HT1080 (cell line): Measurements from ENCODE around the gene GALNT9. TPM values are rescaled to one million over a fixed set of nuclear protein-coding genes. Genes with fewer than 3 reads are reported as not detected.
A peak's percentile ranks its signal among the peaks of the same experiment; 100 is the strongest.

Experiments
- DNase-seq: peaks from one replicate; pipeline ENCODE4 v3.0.0-alpha.2; 2015; ENCODE audit warnings: low read depth
- total RNA-seq: library from RNA; depleted of rRNA; stranded (reverse); fragments of >200 nt; shearing (Covaris generic); gene quantifications from 2 replicates; pipeline ENCODE4 v1.2.3, GENCODE V29; 2014

GALNT9 gene
- total RNA-seq, 1 experiment from 2014 or later: not detected

GRCh38 chr12:132161796-132162507, 167.4 kb downstream of the GALNT9 start:
- DNase-seq: no peak

- no peak for DNase-seq
Measured at GRCh38 chr12:132161036-132161781, 168.2 kb downstream of the GALNT9 start.

DNA sequence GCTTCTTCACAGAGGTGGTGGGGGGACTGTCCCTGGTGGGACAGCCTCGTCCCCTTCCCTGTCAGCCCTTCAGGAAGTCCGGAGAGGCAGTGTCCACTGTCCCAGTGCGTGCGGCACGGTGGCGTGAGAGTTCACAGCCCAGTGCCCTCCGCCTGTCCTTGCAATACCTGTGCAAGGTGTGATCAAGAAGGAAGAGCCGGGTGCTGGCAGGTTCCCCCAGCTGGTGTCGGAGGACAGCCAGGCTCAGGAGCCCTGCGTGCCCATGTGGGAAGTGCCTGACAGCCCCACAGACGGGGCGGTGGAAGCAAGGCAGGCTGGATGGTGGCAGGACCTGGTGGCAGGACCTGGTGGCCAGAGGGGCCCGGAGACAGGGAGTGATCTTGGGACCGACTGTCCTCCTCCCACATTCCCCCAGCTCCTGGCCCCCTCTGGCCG, 168.8 kb downstream of the GALNT9 start:
- DNase-seq: no peak

DNA sequence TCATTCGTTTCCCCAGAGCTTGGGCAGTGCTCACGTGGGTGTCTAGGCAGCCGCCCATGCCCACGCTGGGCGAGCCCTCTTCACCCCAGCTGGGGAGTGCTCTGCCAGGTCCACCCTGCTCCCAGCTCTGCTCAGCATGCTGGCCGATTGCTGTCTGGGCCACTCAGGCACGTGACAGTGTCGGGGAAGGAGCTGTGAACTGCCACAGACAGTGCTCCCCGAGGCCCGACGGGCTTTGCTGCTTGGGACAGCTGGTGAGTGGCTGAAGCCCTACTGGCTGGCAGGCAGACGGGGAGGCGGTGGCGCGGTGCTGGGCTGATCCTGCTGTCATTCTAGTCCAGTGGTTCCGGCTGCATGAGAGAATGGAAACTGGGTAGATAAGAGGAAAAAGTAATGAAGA, 169.4 kb downstream of the GALNT9 start:
- no peak for DNase-seq

DNA sequence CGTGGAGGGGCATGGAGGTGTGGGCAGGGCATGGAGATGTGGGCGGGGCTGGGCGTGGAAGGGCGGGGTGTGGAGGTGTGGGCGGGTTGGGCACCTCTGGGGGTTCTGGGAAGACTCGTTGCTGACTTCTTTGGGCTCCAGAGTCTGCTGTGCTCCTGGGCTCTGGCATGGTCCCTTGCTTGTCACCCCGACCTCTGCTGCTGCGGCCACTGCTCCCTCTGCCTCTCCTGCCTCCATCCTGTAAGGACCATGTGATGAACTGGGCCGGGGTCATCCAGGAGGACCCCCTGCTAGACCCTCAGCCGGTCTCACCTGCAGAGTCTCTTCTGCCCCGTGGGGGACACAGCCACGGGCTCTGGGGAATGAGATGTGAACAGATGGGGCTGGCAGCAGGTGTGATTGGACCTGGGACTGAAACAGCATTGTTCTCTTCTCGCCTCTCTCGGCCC, 169.8 kb downstream of the GALNT9 start:
- no peak for DNase-seq

DNA sequence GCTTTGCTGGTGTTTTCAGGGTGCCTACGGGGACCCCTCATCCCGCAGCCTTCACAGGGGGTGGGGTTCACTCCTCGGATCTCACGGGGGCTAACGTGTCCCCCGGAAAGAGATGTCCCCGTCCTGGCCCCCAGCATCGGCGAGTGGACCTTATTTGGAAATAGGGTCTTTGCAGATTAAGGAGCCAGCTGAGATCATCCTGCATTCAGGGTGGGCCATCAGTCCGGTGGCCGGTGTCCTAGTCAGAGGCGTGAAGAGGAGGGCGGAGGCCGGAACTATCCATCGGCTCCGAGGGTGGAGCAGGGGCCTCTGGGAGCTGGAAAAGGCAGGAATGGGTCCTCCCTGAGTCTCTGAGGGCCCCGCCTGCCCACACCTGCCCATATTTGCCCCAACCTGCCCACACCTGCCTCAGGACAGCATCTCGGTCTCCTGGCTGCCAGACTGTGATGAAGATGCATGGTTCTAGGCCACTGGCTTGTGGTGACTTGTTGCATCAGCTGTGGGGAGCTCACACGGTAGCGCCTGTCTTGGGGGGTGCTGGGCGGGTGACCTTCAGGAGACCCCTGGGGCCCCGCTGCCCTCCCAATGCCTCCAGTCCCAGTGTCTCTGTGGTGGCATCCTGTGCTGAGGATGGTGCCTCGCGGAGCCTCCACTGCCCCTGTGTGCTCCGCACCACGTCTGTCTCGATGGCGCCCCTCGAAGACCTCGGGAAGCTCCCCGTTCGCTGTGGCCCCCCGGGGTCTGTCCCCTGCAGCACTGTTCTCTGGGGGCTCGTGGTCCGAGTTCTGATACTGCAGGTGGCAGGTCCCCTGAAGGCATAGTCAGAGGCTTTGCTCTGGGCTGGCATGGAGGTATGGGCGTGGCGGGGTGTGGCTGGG, 170.5 kb downstream of the GALNT9 start:
- no peak for DNase-seq

DNA sequence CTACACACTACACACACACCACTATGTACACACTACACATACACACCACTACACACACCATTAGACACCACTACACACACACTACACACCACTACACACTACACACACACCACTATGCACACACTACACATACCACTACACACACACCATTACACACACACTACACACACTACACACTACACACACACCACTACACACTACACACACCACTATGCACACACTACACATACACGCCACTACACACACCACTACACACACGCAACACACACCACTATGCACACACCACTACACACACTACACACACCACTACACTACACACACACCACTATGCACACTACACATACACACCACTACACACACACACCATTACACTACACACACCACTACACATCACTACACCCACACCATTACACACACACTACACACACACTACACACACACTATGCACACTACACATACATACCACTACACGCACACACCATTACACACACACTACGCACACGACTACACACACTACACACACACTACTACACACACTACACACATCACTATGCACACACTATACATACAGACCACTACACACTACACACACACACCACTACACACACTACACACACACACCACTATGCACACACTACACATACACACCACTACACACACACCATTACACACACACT, 171.5 kb downstream of the GALNT9 start:
- DNase-seq: no peak

DNA sequence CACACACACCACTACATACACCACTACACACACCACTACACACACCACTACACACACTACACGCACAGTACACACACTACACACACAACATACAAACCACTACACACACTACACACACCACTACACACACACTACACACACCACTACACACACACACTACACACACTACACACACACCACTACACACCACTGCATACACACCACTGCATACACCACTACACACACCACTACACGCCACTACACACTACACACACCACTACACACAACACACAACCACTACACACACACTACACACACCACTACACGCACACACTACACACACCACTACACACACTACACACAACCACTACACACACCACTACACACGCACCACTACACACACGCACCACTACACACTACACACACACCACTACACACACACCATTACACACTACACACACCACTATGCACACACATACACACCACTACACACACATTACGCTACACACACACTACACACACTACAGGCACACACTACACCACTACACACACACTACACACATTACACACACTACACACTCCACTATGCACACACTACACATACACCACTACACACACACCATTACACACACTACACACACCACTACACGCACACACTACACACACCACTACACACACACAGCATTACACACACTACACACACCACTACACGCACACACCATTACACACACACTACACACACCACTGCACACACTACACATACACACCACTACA, 172.6 kb downstream of the GALNT9 start:
- no peak for DNase-seq

- DNase-seq: no peak
Measured at GRCh38 chr12:132155771-132156572, 173.4 kb downstream of the GALNT9 start.

DNA sequence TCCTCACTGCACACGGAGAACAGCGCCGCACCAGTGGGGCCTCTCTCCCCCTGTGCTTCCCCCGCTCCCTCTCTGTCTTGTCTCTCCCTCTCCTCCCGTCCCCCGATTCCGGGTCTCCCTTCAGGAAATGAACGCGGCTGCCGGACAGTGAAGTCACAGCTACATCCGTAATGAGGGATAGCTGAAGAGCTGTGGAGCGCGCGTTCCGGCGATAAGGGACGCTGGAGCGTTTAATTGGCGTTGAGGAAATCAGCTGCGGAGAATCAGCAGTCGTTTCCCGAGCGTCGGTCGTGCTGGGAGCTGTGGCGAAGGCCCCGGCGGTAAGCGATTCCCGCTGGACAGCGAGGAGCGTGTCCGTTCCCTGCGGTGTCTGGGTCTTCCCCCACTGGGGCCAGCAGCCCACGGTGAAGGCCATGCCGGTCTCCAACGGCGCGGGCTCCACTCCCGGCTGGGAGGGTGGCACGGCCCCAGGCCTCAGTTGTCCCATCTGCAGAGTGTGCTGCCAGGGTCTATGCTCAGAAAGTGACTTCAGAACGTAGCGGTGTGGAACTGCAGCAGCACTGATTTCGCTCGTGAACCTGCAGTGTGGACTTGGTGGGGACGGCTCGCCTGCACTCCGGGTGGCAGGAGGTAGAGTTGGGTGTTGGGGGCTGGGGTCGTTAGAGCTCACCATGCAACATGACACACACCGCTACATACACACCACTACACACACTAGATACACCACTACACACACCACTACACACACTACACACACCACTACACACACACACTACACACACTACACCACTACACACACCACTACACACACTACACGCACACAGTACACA, 174.2 kb downstream of the GALNT9 start:
- no peak for DNase-seq

- DNase-seq: no peak
Measured at GRCh38 chr12:132154341-132154761, 175.0 kb downstream of the GALNT9 start.

GRCh38 chr12:132153501-132154340, 175.7 kb downstream of the GALNT9 start:
- DNase-seq: peak; percentile 52

DNA sequence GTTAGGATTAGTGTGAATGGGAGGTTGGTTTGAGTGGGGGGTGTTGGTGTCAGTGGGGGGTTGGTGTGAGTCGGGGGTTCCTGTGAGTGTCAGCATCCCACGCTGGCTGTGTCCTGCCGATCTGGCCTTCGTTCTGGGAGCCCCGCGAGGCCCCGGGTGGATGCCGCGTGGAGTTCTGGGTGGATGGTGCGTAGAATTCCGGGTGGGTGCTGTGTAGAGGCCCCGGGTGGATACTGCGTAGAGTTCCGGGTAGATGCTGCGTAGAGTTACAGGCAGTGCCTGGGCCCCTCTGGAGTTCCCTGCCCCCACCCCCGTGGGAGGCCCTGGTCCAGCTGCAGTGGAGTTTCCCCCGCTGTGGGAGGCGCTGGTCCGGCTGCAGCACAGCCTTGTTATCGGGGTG, 176.4 kb downstream of the GALNT9 start:
- DNase-seq: no peak

- DNase-seq: no peak
Measured at GRCh38 chr12:132152411-132152821, 177.0 kb downstream of the GALNT9 start.

GRCh38 chr12:132151766-132152410, 177.5 kb downstream of the GALNT9 start:
- no peak for DNase-seq

- no peak for DNase-seq
Measured at GRCh38 chr12:132151145-132151765, 178.1 kb downstream of the GALNT9 start.

- no peak for DNase-seq
Measured at GRCh38 chr12:132150780-132151144, 178.6 kb downstream of the GALNT9 start.
